OCI-LY3 (cell line): ENCODE measurements around the gene MDH1B.

Experiments used
- H2AFZ ChIP-seq: fragments of 200-600, 300-600 bp; shearing (Covaris generic); 2 replicates; pipeline ENCODE4 v1.6.0; 2014; ENCODE audit warnings: antibody characterized with exemption, low read depth, low read length
- H3K27ac ChIP-seq: fragments of 200-600, 300-600 bp; sonication (generic); 2 replicates; pipeline ENCODE4 v1.5.1; 2014; ENCODE audit warnings: mild to moderate bottlenecking, low read length, moderate library complexity, mixed read lengths
- H3K27me3 ChIP-seq: fragments of 200-600, 300-600 bp; sonication (generic); 2 replicates; pipeline ENCODE4 v1.6.1; 2014; ENCODE audit warnings: low read depth, low read length, mixed read lengths
- H3K36me3 ChIP-seq: fragments of 200-600, 300-600 bp; sonication (generic); replicated peaks from 2 replicates; pipeline ENCODE3; 2014; ENCODE audit warnings: low read depth, low read length, mixed read lengths
- H3K4me1 ChIP-seq: fragments of 300-600, 200-600 bp; sonication (generic); 2 replicates; pipeline ENCODE4 v1.6.1; 2014; ENCODE audit warnings: low read length, mixed read lengths
- H3K4me2 ChIP-seq: fragments of 200-600, 300-600 bp; sonication (generic); 2 replicates; pipeline ENCODE4 v1.6.1; 2014; ENCODE audit warnings: low read length, mixed read lengths
- H3K4me3 ChIP-seq: fragments of 300-600, 200-600 bp; sonication (generic); 2 replicates; pipeline ENCODE4 v1.5.1; 2014; ENCODE audit warnings: antibody characterized with exemption, mild to moderate bottlenecking, low read length, moderate library complexity
- H3K79me2 ChIP-seq: fragments of 300-600, 200-600 bp; shearing (Covaris generic); 2 replicates; pipeline ENCODE4 v1.6.1; 2014; ENCODE audit warnings: mild to moderate bottlenecking, low read length, mixed read lengths
- H3K9ac ChIP-seq: fragments of 300-600, 200-600 bp; shearing (Covaris generic); 2 replicates; pipeline ENCODE4 v1.6.0; 2014; ENCODE audit warnings: mild to moderate bottlenecking, low read length, moderate library complexity
- H3K9me3 ChIP-seq: fragments of 200-600, 300-600 bp; shearing (Covaris generic); 2 replicates; pipeline ENCODE4 v1.6.1; 2014; ENCODE audit warnings: low read length, mixed read lengths; ENCODE audit not compliant: insufficient read depth
- H4K20me1 ChIP-seq: fragments of 200-600, 300-600 bp; sonication (generic); 2 replicates; pipeline ENCODE4 v1.6.1; 2016; ENCODE audit warnings: low read length, mixed read lengths; ENCODE audit not compliant: insufficient read depth
- CTCF ChIP-seq: fragments of 200-600, 300-600 bp; sonication (generic); IDR thresholded peaks from 2 replicates; pipeline ENCODE4 v1.5.1; 2014; ENCODE audit warnings: antibody characterized with exemption, low read length, low read depth
- EZH2phosphoT487 ChIP-seq: fragments of 200-600 bp; shearing (Covaris generic); IDR thresholded peaks from 2 replicates; pipeline ENCODE4 v1.6.1; 2018; ENCODE audit warnings: antibody characterized with exemption, mixed run types, low read depth

The MDH1B gene

DNA sequence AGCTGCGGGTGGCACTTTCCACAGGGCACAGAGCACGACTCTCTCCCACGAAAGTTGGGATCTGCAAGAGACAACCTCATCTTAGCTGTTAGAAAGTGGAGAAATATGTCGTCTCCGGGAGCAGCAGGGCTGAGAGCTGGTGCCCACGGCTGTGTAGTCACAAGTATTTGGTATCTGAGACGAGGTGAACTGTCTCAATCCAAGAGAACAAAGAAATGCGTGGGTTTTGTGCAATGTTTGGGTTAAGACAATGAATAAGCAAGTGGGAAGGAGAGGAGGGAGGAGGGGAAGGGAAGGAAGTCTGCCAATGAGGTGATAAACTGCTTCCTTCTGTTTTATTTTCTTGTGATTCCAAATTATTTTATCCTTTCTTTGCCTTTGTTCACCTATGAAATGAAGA is 65.0 kb downstream of the MDH1B start:
- Histone ChIP-seq H3K27me3 (peaks cover 67% of the 10 kb centered on the region), H3K4me2 (peak overlapping the region; percentile 45), H3K9ac (no peak overlapping the region), H3K4me1 (no peaks in the 10 kb centered on the region), H4K20me1 (no peaks in the 10 kb centered on the region), H3K4me3 (peak overlapping the region; percentile 25; the same call in 1 of the 2 replicates), H2AFZ (no peak overlapping the region; the same call in 1 of the 2 replicates), H3K79me2 (no peaks in the 10 kb centered on the region), H3K36me3 (no peaks in the 10 kb centered on the region), H3K27ac (no peak overlapping the region), H3K9me3 (no peaks in the 10 kb centered on the region)
- TF ChIP-seq CTCF, result no peak
- no peak for TF ChIP-seq EZH2phosphoT487

GRCh38 chr2:206698811-206699210 is 66.3 kb downstream of the MDH1B start:
- H3K9me3 ChIP-seq, result no peaks in the 10 kb centered on the region
- no peak overlapping the region for H3K4me2 ChIP-seq
- no peak overlapping the region for H3K9ac ChIP-seq
- H3K36me3 ChIP-seq, result no peaks in the 10 kb centered on the region
- no peak overlapping the region for H3K27ac ChIP-seq
- no peaks in the 10 kb centered on the region for H4K20me1 ChIP-seq
- H3K79me2 ChIP-seq, result no peaks in the 10 kb centered on the region
- no peak overlapping the region for H2AFZ ChIP-seq
- no peak overlapping the region for H3K4me3 ChIP-seq
- H3K4me1 ChIP-seq, result no peaks in the 10 kb centered on the region
- TF ChIP-seq CTCF (no peak), EZH2phosphoT487 (no peak)
- peaks cover 55% of the 10 kb centered on the region for H3K27me3 ChIP-seq

GRCh38 chr2:206696910-206697309 is 68.2 kb downstream of the MDH1B start:
- Histone ChIP-seq H3K36me3 (no peaks in the 10 kb centered on the region), H4K20me1 (no peaks in the 10 kb centered on the region), H3K27ac (no peak overlapping the region), H3K79me2 (no peaks in the 10 kb centered on the region), H3K4me3 (no peak overlapping the region), H3K4me2 (no peak overlapping the region), H3K9ac (no peak overlapping the region), H3K4me1 (no peaks in the 10 kb centered on the region), H2AFZ (no peak overlapping the region), H3K27me3 (peaks cover 44% of the 10 kb centered on the region), H3K9me3 (no peaks in the 10 kb centered on the region)
- TF ChIP-seq EZH2phosphoT487, result no peak
- no peak for TF ChIP-seq CTCF

GRCh38 chr2:206693399-206694137 is 71.6 kb downstream of the MDH1B start:
- no peak overlapping the region for H3K4me3 ChIP-seq
- H2AFZ ChIP-seq, result no peak overlapping the region
- H4K20me1 ChIP-seq, result no peaks in the 10 kb centered on the region
- H3K4me1 ChIP-seq, result peaks cover 7% of the 10 kb centered on the region
- H3K4me2 ChIP-seq, result no peak overlapping the region
- H3K27me3 ChIP-seq, result peaks cover 32% of the 10 kb centered on the region
- peak; percentile 87 for TF ChIP-seq CTCF
- TF ChIP-seq EZH2phosphoT487, result no peak
- no peaks in the 10 kb centered on the region for H3K79me2 ChIP-seq
- no peaks in the 10 kb centered on the region for H3K9me3 ChIP-seq
- H3K36me3 ChIP-seq, result no peaks in the 10 kb centered on the region
- no peak overlapping the region for H3K9ac ChIP-seq
- H3K27ac ChIP-seq, result no peak overlapping the region
